Measurements from ENCODE around the gene GPR180. TPM values are rescaled to one million over a fixed set of nuclear protein-coding genes. Genes with fewer than 3 reads are reported as not detected.
A peak's percentile ranks its signal among the peaks of the same experiment; 100 is the strongest.

The GPR180 gene
- 6.7 TPM for polyA plus RNA-seq (2013, experiment 1 of 2; ENCODE audit: insufficient read length)
- polyA plus RNA-seq (2013, experiment 2 of 2; ENCODE audit: insufficient read length): 6.6 TPM

DNA sequence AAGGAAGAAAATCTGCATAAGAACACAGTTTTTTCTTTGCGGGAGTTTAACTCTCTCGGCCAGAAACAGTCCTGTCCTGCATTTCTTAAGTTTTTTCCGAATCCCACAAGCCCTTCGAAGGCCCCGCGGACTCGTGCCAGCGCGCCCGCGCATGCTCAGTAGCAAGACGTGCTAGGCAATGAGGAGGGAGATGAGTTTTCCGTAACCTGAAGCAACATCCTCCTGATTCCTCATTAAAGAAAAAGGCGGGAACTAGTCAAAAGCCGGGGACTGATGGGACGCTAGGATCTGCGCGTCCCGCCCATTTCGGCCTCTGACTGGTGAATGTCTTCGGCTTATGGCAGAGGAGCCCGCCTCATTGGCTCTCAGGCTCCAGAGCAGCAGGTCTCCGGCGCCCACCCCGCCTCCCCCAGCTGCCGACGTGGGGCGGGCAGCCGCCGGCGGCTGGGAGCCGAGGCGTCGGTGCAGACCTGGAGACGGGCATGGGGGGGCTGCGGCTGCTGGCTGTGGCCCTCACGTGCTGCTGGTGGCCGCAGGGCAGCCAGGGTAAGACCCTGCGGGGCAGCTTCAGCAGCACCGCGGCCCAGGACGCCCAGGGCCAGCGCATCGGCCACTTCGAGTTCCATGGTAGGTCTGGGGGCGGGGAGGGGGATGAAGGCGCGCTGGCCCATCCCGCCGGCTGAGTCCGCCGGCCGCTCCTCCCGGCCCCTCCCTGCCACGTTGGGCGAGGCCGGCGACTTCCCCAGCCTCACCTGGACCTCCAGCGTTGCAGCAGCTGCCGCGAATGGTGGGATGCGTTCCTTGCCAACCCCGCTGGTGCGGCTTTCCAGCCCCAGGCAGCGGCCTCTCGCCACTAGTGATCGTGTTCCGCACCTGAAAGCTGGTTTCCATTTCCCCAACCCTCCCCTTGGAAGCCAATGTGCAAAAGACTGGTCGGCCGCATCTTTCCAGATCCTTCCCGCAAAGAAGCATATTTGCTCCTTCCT, at the start of gene GPR180:
TSS of gene GPR180 (plus strand) at position 412 of the 986 bp plus-strand sequence. CDS start at position 483, 71 bp downstream.
- peak; percentile 100 for DNase-seq

DNA sequence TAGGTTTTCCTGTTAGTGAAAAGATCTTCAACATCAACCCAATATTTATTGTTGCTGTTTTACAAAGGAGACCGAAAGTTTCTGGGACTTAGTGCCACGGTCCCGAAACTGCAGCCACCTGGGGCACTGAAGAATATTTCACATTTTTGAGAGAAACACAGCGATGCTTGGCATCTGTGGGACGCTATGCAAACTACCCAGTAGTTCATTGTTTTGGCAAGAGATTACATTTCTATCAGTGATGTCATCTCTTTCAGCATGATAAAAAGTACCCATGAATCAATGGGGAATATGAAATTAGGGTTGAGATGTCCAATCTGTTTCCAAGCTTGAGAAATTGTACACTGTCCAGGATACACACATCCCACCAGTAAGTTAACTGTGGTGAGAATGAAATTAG, 49.6 kb upstream of the GPR180 start:
- no peak for DNase-seq

DNA sequence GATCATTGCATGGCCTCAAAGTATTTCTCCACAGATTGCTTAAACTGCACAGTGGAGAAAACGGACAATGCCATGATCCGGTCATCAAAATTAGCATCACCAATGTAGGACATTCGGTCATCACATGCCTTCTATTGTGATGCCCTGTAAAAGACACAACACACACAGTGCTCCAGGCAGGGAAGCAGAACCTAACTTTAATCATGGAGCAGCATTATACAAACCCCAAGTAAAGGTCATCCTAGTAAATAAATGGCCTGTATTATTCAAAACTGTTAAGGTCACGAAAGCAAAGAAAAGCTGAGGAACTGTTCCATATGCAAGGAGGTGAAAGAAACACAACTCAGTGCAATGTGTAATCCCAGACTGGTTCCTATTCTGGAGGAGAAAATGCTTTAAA, 47.9 kb upstream of the GPR180 start:
- no peak for DNase-seq

DNA sequence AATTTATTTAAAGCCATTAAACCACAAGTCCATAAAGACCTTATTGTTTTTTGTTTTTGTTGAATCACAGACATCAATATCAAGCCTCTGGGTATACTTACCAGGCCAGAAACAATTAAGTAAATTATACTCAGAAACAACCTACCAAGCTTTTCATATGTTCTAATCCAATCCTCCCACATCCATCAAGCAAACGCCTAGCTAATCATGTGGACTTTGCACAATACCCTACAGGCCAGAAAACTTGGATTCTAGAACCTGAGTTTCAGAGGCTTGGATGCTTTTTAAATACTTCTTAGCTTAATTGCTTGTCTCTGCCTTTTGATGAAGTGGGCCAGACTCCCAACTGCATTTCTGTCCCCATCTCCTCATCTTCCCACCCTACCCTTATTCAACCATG, 45.6 kb upstream of the GPR180 start:
- no peak for DNase-seq

DNA sequence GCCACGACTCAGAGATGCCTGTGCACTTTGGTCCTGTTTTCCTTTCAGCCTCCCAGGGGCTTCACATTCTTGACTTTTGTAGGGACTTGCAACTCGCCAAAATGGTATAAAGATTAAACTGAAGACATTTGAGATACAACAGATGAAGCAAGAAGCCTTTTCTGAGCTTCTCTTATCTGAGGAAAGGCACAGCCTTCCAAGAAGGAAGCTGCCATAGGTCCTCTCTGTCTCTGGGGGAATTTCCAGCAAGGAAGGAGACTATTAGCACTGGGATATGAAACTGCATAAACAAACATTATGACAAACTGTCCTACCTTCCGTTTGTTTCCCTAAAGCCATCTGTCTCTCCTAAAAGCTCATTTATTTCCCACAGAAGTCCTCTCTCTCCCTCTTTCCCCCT, 45.0 kb upstream of the GPR180 start:
- DNase-seq: no peak

DNA sequence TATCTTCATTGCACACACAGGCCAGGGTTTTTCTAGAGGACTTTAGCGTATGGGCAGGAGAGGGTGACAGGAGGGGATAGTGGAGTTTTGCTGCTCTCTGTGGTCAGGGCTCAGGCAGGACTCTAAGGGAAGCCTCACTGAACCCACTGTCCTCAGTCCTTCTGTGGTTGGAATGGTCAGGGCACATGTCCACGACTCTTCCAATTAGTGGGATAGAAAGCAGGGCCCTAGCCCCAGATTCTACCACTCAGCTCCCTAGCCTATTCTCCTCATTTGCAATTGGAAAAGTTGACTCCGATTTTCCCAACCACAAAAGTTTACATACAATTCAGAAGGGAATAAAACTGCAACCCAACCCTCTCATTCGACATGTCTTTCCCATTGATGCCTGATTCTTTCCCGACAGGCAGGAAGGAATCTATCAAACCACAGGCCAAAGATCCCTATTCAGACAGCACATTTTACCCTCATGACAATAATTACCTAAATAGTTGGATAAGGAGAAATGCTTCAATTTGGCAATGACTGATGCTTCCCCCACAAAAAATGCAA, 43.9 kb upstream of the GPR180 start:
- DNase-seq: no peak

DNA sequence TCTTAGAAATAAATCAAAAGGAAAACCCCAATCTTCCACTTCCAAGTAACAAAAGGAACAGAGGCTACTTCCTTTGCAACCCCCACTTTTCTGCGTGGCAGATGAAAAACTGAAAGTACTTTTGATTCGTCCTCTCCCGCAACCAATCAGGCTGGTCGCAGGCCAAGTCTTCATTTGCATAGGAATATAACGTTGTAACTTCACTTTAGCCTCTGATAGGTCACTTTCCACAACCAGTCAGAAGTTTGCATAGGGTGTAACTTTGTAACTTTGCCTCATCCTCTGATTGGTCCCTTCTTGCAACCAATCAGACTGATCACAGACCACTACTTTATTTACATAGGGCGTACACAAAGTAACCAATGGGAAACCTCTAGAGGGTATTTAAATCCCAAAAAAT, 42.9 kb upstream of the GPR180 start:
- DNase-seq: no peak

DNA sequence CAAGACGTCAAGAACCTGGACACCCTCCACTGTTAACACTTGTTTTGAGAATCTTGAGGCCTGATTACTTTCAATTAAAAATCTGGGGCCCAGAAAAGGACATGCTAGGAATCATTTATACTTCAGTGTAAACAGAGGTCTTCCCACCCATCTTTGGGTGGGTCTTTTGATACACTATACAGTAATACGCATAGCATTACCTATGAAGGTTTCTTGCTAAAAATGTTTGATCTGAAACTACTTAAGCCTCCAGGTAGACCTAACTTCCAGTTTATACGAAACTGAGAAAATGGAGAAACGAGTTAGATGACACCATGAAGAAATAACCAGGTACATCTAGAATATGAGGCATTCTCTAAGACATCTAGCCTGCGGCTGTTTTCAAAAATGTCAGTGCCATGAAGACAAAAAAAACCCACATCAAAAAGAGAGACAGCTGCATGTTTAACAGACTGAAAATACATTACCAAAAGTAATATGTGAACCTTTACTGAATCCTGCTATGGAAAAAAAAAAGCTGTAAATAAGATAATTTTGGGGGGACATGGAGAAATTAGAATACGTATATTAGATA, 42.3 kb upstream of the GPR180 start:
- DNase-seq: no peak

DNA sequence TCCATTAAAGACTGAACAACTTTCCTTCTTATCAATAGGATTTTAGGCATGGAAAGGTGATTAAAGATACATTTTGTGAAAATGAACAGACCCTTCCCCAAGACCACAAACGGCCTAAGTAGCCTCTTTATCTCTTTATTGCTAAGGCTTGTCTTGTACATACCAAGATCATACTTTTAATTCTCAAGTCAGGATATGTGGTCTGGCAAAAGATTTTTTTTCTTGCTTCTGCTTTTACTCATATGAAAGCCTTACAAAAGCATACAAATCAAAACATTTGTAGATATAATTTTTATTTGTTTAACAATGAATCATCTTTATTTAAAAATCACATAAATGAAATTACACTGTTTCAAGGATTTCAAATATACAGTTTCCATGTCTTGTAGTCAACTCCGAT, 41.5 kb upstream of the GPR180 start:
- DNase-seq: no peak

DNA sequence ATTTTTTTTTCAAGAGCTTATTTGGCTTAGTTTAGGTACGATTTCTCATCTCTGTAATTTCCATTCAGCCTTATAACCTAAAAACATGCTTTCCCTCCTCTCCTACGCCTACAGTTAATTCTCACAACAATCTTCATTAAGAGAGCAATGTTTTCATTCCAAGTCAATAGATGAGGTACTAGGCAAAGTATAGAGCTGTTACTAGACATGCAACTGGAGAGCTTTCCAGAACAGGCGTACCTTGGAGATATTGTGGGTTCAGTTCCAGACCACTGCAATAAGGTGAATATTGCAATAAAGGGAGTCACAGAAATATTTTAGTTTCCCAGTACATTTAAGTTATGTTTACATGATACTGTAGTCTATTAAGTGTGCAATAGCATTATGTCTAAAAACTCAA, 40.5 kb upstream of the GPR180 start:
- DNase-seq: no peak

DNA sequence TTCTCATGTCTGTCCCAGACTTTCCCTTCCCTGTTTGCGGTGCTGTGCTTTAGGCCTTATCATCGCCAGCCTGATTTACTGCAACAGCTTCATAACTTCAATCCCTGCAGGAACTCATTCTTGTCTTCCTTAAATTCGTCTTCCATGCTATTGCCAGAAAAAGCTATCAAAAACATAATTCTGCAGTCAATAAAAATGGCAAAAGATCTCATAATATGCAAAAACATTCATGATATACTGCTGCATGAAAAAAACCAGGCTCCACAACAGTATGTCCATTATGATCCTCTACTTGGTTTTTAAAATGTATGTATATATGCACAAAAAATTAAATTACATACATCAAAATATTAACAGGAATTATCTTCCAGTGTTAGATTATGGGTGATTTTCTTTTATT, 34.1 kb upstream of the GPR180 start:
- DNase-seq: no peak

DNA sequence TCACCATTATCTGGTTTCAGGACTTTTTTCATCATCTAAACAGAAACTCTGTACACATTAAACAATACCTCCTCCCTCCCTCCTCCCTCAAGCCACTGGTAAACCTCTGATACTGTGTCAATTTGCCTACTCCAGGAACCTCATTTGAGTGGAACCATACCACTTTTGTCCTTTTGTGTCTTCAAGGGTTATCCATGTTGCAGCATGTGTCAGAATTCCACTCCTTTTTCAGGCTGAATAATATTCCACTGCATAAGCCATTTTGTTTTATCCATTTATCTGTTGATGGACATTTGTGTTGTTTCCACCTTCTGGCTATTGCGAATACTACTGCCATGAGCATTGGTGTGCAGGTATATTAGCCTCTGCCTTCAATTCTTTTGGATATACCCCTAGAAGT, 33.2 kb upstream of the GPR180 start:
- no peak for DNase-seq

DNA sequence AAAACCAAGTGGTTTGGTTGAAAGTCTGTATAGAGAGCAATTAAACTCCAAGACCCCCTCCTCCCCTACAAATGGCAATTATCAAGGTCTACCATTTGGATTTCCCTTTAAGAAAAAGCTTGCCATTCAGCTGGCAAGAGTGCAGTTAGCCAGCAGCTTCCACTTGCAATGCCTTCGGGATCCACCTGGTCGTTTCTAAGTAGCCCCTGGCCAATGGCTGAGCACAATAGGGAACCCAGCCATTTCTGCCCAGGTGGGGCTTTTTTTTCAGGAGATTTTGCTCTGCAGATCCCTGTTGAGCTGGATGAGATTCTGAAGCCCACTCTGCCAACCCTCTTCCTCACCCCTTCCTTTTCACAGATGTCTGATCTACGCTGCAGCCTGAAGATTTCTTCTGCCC, 32.0 kb upstream of the GPR180 start:
- DNase-seq: no peak

DNA sequence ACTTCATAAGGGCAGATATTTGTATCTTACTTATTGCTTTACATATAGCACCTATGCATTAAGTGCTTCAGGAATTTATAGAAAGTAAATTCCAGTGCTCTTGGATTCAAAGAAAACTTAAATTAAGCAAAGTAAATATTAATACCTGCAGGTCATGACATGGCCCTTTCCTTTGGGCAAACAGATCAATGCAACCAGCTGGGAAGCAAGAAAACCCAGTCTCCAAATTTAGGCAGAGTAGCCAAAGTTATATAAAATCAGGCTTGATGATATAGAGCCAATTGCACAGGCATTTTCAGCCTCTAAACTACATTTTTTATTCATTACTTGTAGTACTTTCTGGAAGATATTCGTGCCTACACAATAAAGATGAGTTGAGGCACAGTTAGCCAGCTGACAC, 22.6 kb upstream of the GPR180 start:
- no peak for DNase-seq

DNA sequence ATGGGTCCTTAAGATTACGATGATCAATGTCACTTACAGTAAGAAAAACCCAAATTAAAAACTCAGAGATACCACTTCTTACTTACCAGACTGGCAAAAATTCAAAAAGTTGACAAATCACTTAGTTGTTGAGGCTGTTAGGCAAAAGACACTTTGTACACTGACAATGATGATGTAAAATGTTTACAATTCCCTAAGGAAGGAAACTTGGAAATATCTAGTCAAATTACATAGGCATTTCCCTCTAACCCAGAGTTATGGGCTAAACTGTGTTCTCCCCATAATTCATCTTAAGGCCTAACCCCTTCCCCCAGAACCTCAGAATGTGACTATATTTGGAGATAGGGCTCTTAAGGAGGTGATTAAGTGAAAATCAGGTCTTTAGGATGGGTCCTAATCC, 17.7 kb upstream of the GPR180 start:
- no peak for DNase-seq

DNA sequence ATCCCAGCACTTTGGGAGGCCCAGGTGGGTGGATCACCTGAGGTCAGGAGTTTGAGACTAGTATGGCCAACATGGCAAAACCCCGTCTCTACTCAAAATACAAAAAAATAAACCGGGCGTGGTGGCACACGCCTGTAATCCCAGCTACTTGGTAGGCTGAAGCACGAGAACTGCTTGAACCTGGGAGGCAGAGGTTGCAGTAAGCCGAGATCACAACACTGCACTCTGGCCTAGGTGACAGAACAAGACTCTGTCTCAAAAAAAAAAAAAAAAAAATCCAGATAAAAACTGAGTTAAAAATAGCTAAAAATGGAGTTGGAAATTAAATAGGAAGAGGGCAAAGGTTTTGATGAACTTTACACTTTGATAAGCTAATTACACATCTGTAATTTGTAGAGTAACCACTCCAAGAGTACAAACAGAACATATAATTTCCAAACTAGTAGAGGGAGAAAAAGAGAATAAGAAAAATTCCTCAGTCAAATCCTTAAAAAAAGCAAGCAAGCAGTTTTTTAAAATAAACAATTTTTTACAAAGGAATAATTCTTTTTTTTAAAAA, 16.0 kb upstream of the GPR180 start:
- no peak for DNase-seq

DNA sequence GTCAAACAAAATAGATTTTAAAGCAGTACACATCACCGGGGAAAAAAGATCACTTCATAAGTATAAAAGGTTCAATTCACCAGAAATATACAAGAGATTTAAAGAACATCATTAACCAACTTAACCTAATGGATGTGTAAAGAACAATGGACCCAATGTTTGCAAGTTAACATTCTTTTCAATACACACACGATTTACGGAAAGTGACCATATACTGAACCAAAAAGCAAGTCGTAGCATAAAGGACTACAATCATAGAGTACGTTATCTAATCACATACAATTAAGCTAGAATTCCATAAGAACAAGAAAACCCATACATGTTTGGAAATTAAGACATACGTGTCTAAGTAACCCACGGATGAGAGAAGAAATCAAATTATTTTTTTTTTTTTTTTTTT, 15.3 kb upstream of the GPR180 start:
- no peak for DNase-seq

DNA sequence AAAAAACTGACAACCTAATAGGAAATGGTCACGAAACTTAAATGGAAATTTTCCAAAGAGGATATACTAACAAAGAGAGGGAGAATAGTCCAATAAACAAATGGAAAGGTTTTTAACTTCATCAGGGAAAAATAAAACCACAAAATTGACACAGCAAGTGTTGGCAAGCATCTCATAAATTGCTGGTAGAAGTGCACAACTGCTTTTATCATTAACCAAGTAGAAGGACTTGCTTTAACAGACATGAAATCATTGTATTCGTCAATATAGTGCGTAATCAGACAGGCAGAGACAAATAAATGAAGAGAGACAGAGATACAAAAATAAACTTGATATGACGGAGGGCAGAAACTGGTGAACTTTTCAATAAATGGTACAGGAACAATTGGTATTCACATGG, 13.1 kb upstream of the GPR180 start:
- DNase-seq: no peak

DNA sequence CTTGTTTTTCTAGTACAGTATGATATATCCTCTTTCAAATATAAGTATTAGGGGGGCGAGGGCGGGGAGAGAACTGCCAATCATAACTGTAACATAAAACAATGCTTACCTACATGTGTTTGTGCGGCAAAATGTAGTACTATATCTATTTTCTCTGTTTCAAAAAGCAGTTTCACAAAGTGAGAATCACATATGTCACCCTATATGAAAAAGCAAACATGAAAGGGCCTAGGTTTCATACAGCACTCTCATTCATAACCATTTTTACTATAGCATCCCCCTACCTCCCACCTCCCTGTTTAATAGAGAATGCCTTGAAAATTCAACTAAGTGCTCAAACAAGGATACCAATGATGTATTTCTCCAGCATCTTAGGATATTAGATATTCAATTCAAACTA, 10.9 kb upstream of the GPR180 start:
- no peak for DNase-seq

DNA sequence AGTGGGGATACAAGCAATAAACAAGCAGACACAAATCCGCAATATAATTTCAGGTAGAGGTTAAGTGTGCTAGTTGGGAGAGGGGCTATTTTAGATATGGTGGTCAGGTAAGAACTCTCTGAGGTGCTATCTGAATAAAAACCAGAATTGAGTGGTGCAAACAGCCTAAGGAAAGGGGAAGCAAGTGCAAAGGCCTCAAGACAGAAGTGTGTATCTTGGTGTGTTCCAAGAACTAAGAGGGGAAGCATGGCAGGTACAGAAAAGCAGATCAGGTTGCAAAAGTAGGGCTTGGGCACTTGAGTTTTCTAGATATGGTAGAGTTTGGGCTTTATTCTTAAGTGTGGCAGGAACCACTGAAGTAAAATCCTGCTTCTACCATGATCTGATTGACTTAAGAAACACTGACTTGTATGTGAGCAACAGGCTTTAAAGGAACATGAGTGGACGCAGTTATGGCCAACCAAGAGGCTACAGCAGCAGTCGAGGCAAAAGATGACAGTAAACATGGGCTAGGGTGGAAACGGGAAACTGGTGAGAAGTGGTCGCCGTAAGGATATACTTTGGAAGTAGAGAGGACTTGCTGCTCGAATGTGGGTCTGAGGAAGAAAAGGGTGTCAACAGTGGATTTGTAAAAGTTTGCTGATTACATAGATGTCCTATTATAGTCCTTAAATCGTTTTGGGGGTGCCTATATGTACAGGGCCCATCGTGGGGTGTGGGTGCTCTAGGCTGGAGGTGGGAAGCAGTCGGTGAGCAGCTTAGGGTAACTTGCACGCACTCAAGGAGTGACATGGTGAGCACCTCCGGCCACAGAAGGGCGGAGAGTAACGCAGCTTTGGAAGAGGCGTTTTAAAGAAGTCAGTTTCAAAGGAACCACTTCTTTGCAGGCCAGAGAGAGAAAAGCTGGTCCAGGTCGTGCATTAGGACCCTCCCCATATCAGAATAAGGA, 6.4 kb upstream of the GPR180 start:
- DNase-seq: peak; percentile 9

DNA sequence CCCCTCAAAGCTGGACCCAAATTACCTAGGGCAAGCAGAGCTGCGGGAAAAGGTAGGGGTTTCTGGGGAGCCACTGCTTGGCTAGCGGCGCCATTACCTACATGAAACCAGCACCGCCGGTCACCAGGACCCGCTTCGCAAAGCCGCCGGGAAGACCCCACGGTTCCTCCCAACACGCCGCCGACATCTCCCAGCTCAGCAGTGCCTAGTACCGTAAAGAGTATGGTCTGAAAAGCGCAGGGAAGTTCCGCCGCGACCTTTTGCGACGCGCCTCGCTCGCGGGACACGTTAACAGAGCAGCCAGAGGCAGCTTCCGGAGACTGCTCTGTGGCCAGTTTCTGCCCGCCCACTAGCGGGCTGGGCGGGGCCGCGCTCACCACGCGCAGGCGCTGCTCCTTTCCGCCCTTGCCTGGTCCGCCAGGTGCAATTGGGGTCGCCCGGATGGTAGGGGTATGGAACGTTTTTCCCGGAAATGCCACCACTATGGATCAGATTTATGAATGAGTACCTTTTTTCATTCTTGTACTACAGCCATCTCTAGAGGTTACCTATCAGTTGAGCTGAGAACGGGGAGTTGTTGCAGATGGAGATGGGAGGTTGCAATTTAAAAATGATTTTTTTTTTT, 5.6 kb upstream of the GPR180 start, which contains the start of gene TGDS:
TSS of gene TGDS (minus strand) at position 203 of the 625 bp plus-strand sequence. CDS start at position 187, 16 bp downstream.
- peak; percentile 96 for DNase-seq

DNA sequence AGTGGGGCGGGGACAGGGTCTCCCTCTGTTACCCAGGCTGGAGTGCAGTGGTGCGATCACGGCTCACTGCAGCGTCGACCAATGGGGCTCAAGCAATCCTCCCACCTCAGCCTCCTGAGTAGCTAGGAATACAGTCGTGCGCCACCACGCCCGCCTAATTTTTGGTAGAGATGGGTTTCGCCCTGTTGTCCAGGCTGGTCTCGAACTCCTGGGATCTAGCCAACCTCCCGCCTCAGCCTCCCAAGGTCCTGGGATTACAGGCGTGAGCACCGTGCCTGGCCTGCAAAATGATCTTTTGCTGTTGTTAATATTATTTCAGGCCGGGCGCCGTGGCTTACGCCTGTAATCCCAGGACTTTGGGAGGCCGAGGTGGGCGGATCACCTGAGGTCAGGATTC, 5.1 kb upstream of the GPR180 start:
- no peak for DNase-seq
